Subcutaneous adipose tissue (tissue), 4 donors: Measurements from ENCODE around the gene FUZ. TPM values are rescaled to one million over a fixed set of nuclear protein-coding genes. Genes with fewer than 3 reads are reported as not detected.

ENCODE experiments used
- total RNA-seq, 4 donors: library from RNA; depleted of rRNA; stranded (reverse); fragments of >200 nt; gene quantifications; one replicate each; pipeline ENCODE4 v1.1.0, GENCODE V29; 2016
- TF ChIP-seq, protein P1 (sequence below): fragments of 450-650 bp; IDR thresholded peaks from one replicate; pipeline ENCODE4 v1.5.1; 2016; ENCODE audit warnings: low read depth, mild to moderate bottlenecking, control low read depth, antibody characterized with exemption, moderate library complexity

Gene FUZ
- total RNA-seq, 4 donors from 2014 or later: 6.7 to 18.6 (median 13.3) TPM

DNA sequence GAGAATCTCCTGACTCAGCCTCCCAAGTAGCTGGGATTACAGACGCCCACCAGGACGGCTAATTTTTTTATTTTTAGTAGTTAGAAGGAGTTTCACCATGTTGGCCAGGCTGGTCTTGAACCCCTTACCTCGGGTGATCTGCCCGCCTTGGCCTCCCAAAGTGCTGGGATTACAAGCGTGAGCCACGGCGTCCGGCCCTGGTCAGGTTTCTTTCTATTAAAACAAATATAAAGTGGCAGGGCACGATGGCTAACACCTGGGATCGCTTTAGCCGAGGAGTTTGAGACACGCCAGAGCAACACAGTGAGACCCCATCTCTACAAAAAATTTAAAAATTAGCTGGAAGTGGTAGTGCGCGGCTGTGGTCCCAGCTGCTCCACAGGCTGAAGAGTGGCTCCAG lies 3.5 kb upstream of the FUZ start:
- TF ChIP-seq, protein P1, sequence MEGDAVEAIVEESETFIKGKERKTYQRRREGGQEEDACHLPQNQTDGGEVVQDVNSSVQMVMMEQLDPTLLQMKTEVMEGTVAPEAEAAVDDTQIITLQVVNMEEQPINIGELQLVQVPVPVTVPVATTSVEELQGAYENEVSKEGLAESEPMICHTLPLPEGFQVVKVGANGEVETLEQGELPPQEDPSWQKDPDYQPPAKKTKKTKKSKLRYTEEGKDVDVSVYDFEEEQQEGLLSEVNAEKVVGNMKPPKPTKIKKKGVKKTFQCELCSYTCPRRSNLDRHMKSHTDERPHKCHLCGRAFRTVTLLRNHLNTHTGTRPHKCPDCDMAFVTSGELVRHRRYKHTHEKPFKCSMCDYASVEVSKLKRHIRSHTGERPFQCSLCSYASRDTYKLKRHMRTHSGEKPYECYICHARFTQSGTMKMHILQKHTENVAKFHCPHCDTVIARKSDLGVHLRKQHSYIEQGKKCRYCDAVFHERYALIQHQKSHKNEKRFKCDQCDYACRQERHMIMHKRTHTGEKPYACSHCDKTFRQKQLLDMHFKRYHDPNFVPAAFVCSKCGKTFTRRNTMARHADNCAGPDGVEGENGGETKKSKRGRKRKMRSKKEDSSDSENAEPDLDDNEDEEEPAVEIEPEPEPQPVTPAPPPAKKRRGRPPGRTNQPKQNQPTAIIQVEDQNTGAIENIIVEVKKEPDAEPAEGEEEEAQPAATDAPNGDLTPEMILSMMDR: no peak

DNA sequence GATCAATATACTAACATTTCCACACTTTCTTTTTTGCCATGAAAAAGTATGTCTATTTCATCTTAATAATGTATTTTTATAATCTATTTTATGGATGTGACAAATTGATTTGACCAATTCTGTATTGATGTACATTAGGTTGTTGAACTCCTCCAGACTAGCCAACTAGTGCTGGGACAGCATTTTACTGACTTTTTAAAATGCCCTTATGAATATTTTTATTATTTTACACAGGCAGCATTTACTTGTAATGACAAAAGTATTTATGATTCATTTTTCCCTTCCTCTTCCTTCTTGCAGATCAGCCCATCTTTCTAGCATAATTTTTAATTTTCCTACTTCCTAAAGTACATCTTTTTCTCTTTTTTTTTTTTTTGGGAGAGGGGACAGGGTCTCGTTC lies 918 bp upstream of the FUZ start:
- TF ChIP-seq, protein P1: no peak

DNA sequence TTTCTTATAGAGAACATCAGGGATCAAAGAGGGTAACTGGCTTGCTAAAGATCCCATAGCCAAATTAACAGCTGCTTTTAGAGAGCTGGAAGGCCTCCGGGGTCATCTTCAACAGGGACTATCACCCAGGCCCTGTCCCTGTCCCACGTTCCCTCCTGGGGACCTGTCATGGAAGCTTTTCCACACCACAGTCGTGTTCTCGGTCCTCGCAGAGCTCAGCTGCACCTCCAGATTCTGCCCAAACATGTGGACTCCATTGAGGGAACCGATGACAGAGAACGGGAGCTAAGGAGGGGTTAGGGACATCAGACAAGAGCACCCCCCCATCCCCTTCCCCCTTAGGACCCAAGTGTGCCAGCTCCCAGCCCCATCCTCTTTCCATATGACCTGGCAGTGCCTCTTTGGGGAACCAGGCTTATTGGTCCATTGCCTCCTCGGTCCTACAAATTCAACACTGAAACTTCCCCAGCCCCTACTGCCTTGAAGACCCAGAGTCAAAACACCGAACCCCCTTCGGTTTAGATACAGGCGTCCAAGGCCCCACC lies 568 bp downstream of the FUZ start:
- TF ChIP-seq, protein P1: no peak

DNA sequence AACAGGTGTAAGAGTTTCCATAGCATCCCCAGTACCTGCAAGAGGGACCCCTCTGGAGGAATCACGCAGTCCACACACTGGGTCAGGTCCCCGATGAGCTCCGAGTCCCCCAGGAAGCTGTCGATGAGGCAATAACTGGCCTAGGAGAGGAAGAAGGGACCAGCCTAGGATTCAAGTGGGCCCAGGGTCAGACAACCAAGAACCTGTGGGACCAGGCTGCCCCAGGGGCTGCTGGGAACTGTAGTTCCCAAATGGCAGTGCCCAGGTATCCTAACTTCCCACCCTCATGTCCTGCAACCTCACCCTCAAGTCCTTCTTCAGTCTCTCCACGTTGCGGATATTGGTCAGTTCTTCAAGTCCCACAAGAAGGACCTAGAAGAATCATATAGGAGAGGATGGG lies 1.8 kb downstream of the FUZ start:
- TF ChIP-seq, protein P1: no peak

DNA sequence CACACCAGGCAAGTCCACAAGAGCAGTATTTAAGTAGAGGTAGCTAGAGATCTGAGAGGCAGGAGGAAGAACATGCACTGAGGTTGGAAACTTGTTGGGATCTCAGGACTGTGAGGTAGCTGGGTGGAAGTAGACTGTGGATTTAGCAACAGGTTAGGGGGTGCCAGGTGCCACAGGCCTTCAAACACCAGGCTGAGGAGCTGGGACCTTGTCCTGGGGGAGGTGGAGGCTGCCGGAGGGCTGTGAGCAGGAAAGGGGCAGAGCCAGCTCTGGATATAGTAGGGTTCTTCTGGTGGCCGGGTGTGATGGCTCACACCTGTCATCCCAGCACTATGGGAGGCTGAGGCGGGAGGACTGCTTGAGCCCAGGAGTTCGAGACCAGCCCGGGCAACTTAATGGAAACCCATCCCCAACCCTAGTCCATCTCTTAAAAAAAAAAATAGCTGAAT lies 3.1 kb downstream of the FUZ start:
- TF ChIP-seq, protein P1: no peak

DNA sequence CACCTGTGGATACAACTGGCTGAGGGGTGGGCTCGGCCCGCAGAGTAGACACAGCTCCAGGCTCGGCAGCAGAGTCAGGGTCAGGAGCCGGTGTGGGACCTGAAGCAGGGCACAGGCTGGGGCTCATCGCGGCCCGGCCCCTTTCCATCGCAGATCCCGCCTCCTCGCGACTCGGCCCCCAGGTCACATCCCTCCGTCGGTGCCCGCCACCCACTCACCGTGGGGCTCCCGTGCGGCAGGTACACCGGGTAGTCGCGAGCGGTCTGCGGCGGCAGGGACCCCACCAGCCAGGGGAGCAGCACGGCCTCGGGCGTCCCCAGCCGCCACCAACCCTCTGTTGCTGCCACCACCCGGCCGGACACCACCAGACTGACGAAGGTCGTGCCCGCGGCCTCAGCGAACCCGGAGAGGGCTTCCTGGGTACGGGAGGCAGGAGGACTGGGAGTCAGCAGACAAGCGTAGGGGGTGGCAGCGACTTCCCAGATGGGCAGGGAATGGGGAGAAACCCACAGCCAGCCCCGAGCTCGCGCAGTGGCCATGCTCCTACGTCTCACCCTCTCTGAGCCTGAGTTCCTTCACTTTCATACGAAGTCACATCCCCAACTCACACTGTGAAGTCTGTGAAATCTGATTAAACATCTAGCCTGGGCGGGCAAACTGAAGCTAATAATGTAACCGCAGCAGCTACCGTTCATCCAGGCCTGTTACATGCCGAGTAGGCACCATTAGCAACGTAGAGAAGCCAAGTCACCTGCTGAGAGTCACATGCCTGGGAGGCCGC lies 3.7 kb downstream of the FUZ start:
- TF ChIP-seq, protein P1: no peak

DNA sequence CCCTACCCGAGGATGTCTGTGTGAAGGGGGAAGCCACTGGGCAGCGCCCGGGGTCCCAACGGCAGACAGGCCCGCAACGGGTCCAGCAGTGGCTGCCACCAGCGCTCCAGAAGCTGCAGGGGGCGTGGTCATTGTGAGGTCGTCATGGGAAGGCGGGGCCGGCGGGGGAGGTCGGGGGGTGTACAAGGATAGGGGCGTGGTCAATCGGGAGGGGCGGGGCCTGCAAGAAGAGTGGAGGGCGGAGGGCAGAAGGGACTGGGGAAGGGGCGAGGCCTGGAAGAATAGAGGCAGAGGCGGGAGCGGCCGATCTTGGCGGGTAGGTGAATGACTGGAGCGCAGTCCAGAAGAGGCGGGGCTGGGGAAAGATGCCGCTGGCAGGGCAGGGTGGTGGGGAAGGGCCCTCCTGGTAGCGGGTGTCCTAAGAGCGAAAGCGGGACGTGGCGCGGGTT lies 4.4 kb downstream of the FUZ start:
- TF ChIP-seq, protein P1: no peak
